NCI-H2196 treated with DMSO at 0.1 percent for 48 hours (cell line): Measurements from ENCODE around the gene TEDC2.
A peak's percentile ranks its signal among the peaks of the same experiment; 100 is the strongest.

Experiments used
- DNase-seq: peaks from one replicate; lab custom pipeline; 2025; ENCODE audit not compliant: unreplicated experiment; lab: John Stamatoyannopoulos, UW

The TEDC2 gene

GRCh38 chr16:2511996-2512734 is 52.3 kb downstream of the TEDC2 start:
- no peak for DNase-seq

GRCh38 chr16:2512735-2513404 is 53.0 kb downstream of the TEDC2 start:
- DNase-seq: no peak

GRCh38 chr16:2513405-2514332 is 53.8 kb downstream of the TEDC2 start, which contains the start of gene ATP6V0C:
ATP6V0C (plus strand) TSS chr16:2513952; CDS start chr16:2514104, 152 bp downstream.
- DNase-seq: peak; percentile 91
